CD14-positive monocyte (primary cell): Measurements from ENCODE around the gene FRMD4A. TPM values are rescaled to one million over a fixed set of nuclear protein-coding genes. Genes with fewer than 3 reads are reported as not detected.

Experiments
- DNase-seq, 3 donors: peaks; one replicate each; pipeline ENCODE4 v3.0.0-alpha.2; 2011 to 2022
- H2AFZ ChIP-seq: 2 replicates; pipeline ENCODE4 v1.6.0; 2012; ENCODE audit warnings: mild to moderate bottlenecking, low read depth, low read length, inconsistent platforms; ENCODE audit not compliant: insufficient read depth, poor library complexity, severe bottlenecking
- H3K27ac ChIP-seq, 2 donors: 1 replicate in 1 of 2; 2 replicates in 1 of 2; pipeline ENCODE4 v1.5.1; 2012 to 2013; ENCODE audit warnings: low read length in 2 of 2, control low read depth in 1 of 2, inconsistent platforms in 1 of 2, low read depth in 1 of 2, mild to moderate bottlenecking in 1 of 2
- H3K27me3 ChIP-seq, 2 donors: one replicate each; pipeline versions ENCODE4 v1.6.0 to v1.6.1; 2011 to 2013; ENCODE audit warnings: low read length in 2 of 2; ENCODE audit not compliant: control insufficient read depth in 2 of 2, insufficient read depth in 2 of 2
- H3K36me3 ChIP-seq, 2 donors: replicated peaks in 1 of 2; 1 replicate in 1 of 2; 2 replicates in 1 of 2; pipeline versions ENCODE4 v1.5.1 to v1.6.1; 2012 to 2013; ENCODE audit warnings: low read length in 2 of 2, control low read depth in 1 of 2, inconsistent platforms in 1 of 2, mild to moderate bottlenecking in 1 of 2; ENCODE audit not compliant: insufficient read depth in 2 of 2, control insufficient read depth in 1 of 2
- H3K4me1 ChIP-seq, 2 donors: 1 replicate in 1 of 2; 2 replicates in 1 of 2; pipeline versions ENCODE4 v1.5.1 to v1.6.1; 2012 to 2013; ENCODE audit warnings: low read length in 2 of 2, control low read depth in 1 of 2, inconsistent platforms in 1 of 2, mild to moderate bottlenecking in 1 of 2, moderate library complexity in 1 of 2; ENCODE audit not compliant: insufficient read depth in 2 of 2, control insufficient read depth in 1 of 2
- H3K4me2 ChIP-seq: replicated peaks from 2 replicates; pipeline ENCODE3; 2012; ENCODE audit warnings: low read length, moderate library complexity, mild to moderate bottlenecking; ENCODE audit not compliant: poor library complexity, severe bottlenecking; ENCODE audit errors: extremely low read depth
- H3K4me3 ChIP-seq, 3 experiments: fragments of 200-600 bp in 1 of 3; sonication (generic) in 1 of 3; replicated peaks in 1 of 3; 1 replicate in 2 of 3; 2 replicates in 1 of 3; pipeline ENCODE4 v1.5.1; 2011 to 2013; ENCODE audit warnings: low read length in 3 of 3, mild to moderate bottlenecking in 3 of 3, control low read depth in 2 of 3, low read depth in 2 of 3, inconsistent platforms in 1 of 3, moderate library complexity in 1 of 3
- H3K79me2 ChIP-seq: 2 replicates; pipeline ENCODE4 v1.6.0; 2012; ENCODE audit warnings: mild to moderate bottlenecking, control low read depth, inconsistent platforms, low read length, moderate library complexity; ENCODE audit not compliant: insufficient read depth
- H3K9ac ChIP-seq: 2 replicates; pipeline ENCODE4 v1.6.0; 2017; ENCODE audit warnings: low read length, mild to moderate bottlenecking; ENCODE audit not compliant: insufficient read depth, poor library complexity, severe bottlenecking
- H3K9me3 ChIP-seq, 2 donors: replicated peaks in 1 of 2; 1 replicate in 1 of 2; 2 replicates in 1 of 2; pipeline versions ENCODE4 v1.5.1 to v1.6.1; 2012 to 2013; ENCODE audit warnings: low read length in 2 of 2, control low read depth in 1 of 2; ENCODE audit not compliant: control insufficient read depth in 1 of 2, insufficient read depth in 1 of 2
- H4K20me1 ChIP-seq: 2 replicates; pipeline ENCODE4 v1.6.0; 2012; ENCODE audit warnings: mild to moderate bottlenecking, low read length, control low read depth, moderate library complexity; ENCODE audit not compliant: insufficient read depth
- H3K27ac Mint-ChIP-seq, 7 donors: one replicate each; pipeline ENCODE4 v1.8.0; 2020; ENCODE audit warnings: mild to moderate bottlenecking in 7 of 7, mixed read lengths in 7 of 7, moderate library complexity in 6 of 7, inconsistent platforms in 2 of 7
- H3K27me3 Mint-ChIP-seq, 3 donors: one replicate each; pipeline ENCODE4 v1.8.0; 2021 to 2022; ENCODE audit warnings: low read depth in 3 of 3, mild to moderate bottlenecking in 3 of 3, mixed read lengths in 3 of 3, moderate library complexity in 3 of 3, inconsistent platforms in 1 of 3
- H3K36me3 Mint-ChIP-seq, 2 donors: one replicate each; pipeline ENCODE4 v1.8.0; 2020; ENCODE audit warnings: mixed read lengths in 2 of 2, inconsistent platforms in 1 of 2, mild to moderate bottlenecking in 1 of 2
- H3K4me1 Mint-ChIP-seq: one replicate; pipeline ENCODE4 v1.8.0; 2020; ENCODE audit warnings: mild to moderate bottlenecking, mixed read lengths
- H3K4me3 Mint-ChIP-seq, 2 donors: one replicate each; pipeline ENCODE4 v1.8.0; 2020; ENCODE audit warnings: mild to moderate bottlenecking in 2 of 2, mixed read lengths in 2 of 2, moderate library complexity in 1 of 2
- H3K9me3 Mint-ChIP-seq, 7 donors: one replicate each; pipeline ENCODE4 v1.8.0; 2020 to 2022; ENCODE audit warnings: mixed read lengths in 7 of 7, mild to moderate bottlenecking in 6 of 7, moderate library complexity in 6 of 7, inconsistent platforms in 2 of 7
- CTCF ChIP-seq: fragments of 200-600 bp; IDR thresholded peaks from one replicate; pipeline ENCODE4 v1.8.0; 2022; ENCODE audit warnings: antibody characterized with exemption, mild to moderate bottlenecking
- WGBS: methylation state at CpG from one replicate; pipeline ENCODE4 v1.1.5; 2013; ENCODE audit warnings: missing lambda C conversion rate; ENCODE audit not compliant: insufficient coverage; 5-methylcytosine and 5-hydroxymethylcytosine counted together
- intact Hi-C, 2 donors: fragments of 100-400 bp; cut with micrococcal nuclease; formaldehyde crosslinking; loops; one replicate each; pipeline versions ENCODE4 v1.15.0 to v1.15.1; 2023
- polyA plus RNA-seq, 3 donors: library from polyadenylated mRNA; depleted of rRNA in 1 of 3; unstranded in 2 of 3; stranded (reverse) in 1 of 3; fragments of 300-500 nt in 2 of 3; fragments of >200 nt in 1 of 3; fragmentation: Illumina TruSeq in 2 of 3; gene quantifications; 1 replicate in 2 of 3; 2 replicates in 1 of 3; pipeline ENCODE4 v1.2.3, GENCODE V29; 2012 to 2021

The FRMD4A gene
- polyA plus RNA-seq, 3 donors, result 0.12 TPM; not detected in 2

DNA sequence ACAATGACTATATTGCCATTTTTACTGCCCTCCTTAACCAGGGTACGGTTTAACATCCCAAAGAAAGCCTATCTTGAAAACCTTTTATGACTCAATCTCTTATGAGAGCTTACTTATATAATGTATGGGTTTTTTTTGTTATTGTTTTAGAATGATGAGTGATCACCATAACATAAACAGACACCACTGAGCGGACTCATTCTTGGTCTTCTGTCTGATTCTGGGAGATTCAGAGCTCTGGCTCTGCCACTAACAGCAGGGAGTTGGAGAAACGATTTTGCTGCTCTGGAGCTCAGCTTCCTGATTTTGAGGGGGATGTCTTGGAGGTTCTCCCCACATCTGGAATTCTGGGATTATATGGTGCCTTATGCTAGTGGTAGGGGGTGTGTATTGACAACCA lies 244.1 kb downstream of the FRMD4A start:
- Histone ChIP-seq H2AFZ (no peak overlapping the region), H3K4me3 (no peak overlapping the region), H3K27ac (no peak overlapping the region), H3K79me2 (no peaks in the 10 kb centered on the region), H3K36me3 (no peaks in the 10 kb centered on the region), H3K9ac (no peak overlapping the region), H3K27me3 (peaks cover 0 to 2% of the 10 kb centered on the region in 2 donors), H3K4me2 (no peak overlapping the region), H4K20me1 (no peaks in the 10 kb centered on the region), H3K4me1 (no peaks in the 10 kb centered on the region), H3K9me3 (no peaks in the 10 kb centered on the region)
- Mint-ChIP-seq H3K36me3 (no peaks in the 10 kb centered on the region), H3K27me3 (peaks cover 0 to 3% (median 0%) of the 10 kb centered on the region in 3 donors), H3K4me3 (no peak overlapping the region), H3K27ac (no peak overlapping the region), H3K9me3 (no peaks in the 10 kb centered on the region), H3K4me1 (no peaks in the 10 kb centered on the region)
- WGBS, result 56% methylated on average over 1 of the region's 3 CpGs
- no peak for DNase-seq
- intact Hi-C loops, result no loop called here
- no peak for TF ChIP-seq CTCF

- H2AFZ ChIP-seq, result no peak overlapping the region
- H3K9ac ChIP-seq, result no peak overlapping the region
- no peak overlapping the region for H3K4me2 ChIP-seq
- TF ChIP-seq CTCF, result no peak
- H3K27me3 ChIP-seq, result peaks cover 0 to 4% of the 10 kb centered on the region in 2 donors
- Mint-ChIP-seq H3K4me1 (no peaks in the 10 kb centered on the region), H3K27ac (no peak overlapping the region), H3K27me3 (no peaks in the 10 kb centered on the region), H3K9me3 (peaks cover 0 to 4% (median 0%) of the 10 kb centered on the region in 7 donors), H3K4me3 (no peak overlapping the region), H3K36me3 (no peaks in the 10 kb centered on the region)
- H4K20me1 ChIP-seq, result no peaks in the 10 kb centered on the region
- DNase-seq, result no peak
- peaks cover 0 to 2% of the 10 kb centered on the region in 2 donors for H3K9me3 ChIP-seq
- no peak overlapping the region for H3K4me3 ChIP-seq
- no peaks in the 10 kb centered on the region for H3K79me2 ChIP-seq
- WGBS, result 98% methylated on average over 7 of the region's 7 CpGs
- intact Hi-C loops, result no loop called here
- no peaks in the 10 kb centered on the region for H3K36me3 ChIP-seq
- no peak overlapping the region for H3K27ac ChIP-seq
- no peaks in the 10 kb centered on the region for H3K4me1 ChIP-seq
Observed at GRCh38 chr10:14084875-14085274, 245.8 kb downstream of the FRMD4A start.
